ENCODE data around the gene NKX1-1. TPM values are rescaled to one million over a fixed set of nuclear protein-coding genes. Genes with fewer than 3 reads are reported as not detected.

Gene NKX1-1
- total and polyA plus RNA-seq, 9 of the 15 experiments (the other 6 are each of a cell fraction or from before 2014, with no cell fraction given), result not detected

- ChIA-PET CTCF (ENCODE audit: low intra/inter-chr PET ratio) (no interaction called here), POLR2A (interaction anchor here (0.6 to 1.6 kb wide), 5 partner anchors 9 to 264 kb away, joined by 3 to 4 read pairs (median 3); no protein-coding TSS in a partner anchor)
- intact Hi-C loops (cut with micrococcal nuclease), result no loop called here
- H3K4me3 ChIP-seq, result no peak overlapping the region
- DNase-seq (ENCODE audit: extremely low read depth in 1 of 4, low spot score in 3 of 4) (peak in 1 of 4 experiments; percentile 37), ATAC-seq (peak; percentile 14), FAIRE-seq (no peak)
- no peak overlapping the region for H3K4me2 ChIP-seq (ENCODE audit: insufficient read depth, low read length)
- H3K9me3 ChIP-seq (replicated peaks; ENCODE audit: control insufficient read depth, insufficient read depth, low read depth, low read length), result no peaks in the 10 kb centered on the region
- H3K36me3 ChIP-seq (ENCODE audit: control insufficient read depth, insufficient read depth, low read length), result no peaks in the 10 kb centered on the region
- 35% methylated on average over 14 of the region's 27 CpGs for WGBS (ENCODE audit: insufficient coverage, low coverage, missing lambda C conversion rate)
- in situ Hi-C loops (cut with MboI), result no loop called here
- no peaks in the 10 kb centered on the region; the same call in 1 of the 2 replicates for H4K20me1 ChIP-seq (replicated peaks; ENCODE audit: control insufficient read depth, insufficient read depth, low read length)
- no peak overlapping the region for H3K27ac ChIP-seq (ENCODE audit: extremely low read depth, low read depth, low read length)
- H3K27me3 ChIP-seq (ENCODE audit: control insufficient read depth in 2 of 2, insufficient read depth in 2 of 2, low read length in 2 of 2), result peaks cover 3 to 41% of the 10 kb centered on the region in 2 experiments; a peak in 3 of 5 replicates
- peaks cover 6 to 35% of the 10 kb centered on the region in 2 experiments; a peak in 4 of 5 replicates for H3K4me1 ChIP-seq (replicated peaks in 1 of 2; ENCODE audit: control insufficient read depth in 2 of 2, insufficient read depth in 2 of 2, low read length in 2 of 2)
- no peaks in the 10 kb centered on the region for H3K79me2 ChIP-seq (ENCODE audit: control insufficient read depth, insufficient read depth, low read length)
- peak overlapping the region in 1 of 2 experiments; percentile 81; a peak in 2 of 4 replicates for H3K9ac ChIP-seq (ENCODE audit: insufficient read depth in 1 of 2, low read depth in 2 of 2, low read length in 2 of 2)
- H2AFZ ChIP-seq (ENCODE audit: low read depth, low read length), result no peak overlapping the region
- BruUV-seq (replicated peaks), result no TSS peak
- peaks cover 2% of the 10 kb centered on the region for H3K9me1 ChIP-seq (ENCODE audit: control insufficient read depth, insufficient read depth, low read length)
- no peak for TF ChIP-seq NR2C1 (IDR thresholded peaks at IDR 0.05)
- TF ChIP-seq NR2C1 (tag; IDR thresholded peaks at IDR 0.05), result no peak
- peak; percentile 27 for TF ChIP-seq PCBP1 (IDR thresholded peaks at IDR 0.05; ENCODE audit: low read depth, low read length, poor library complexity, severe bottlenecking)
- no peak for TF ChIP-seq ZNF76 (CRISPR knock-in tag; IDR thresholded peaks at IDR 0.05; ENCODE audit: borderline replicate concordance)
Observed at GRCh38 chr4:1416051-1416947, 10.1 kb upstream of the NKX1-1 start.

All from K562 (cell line).